Spleen (tissue), 11 donors: Measurements from ENCODE around the gene BTBD16. TPM values are rescaled to one million over a fixed set of nuclear protein-coding genes. Genes with fewer than 3 reads are reported as not detected.

Experiments
- DNase-seq: peaks from one replicate; pipeline ENCODE4 v3.0.0-alpha.2; 2020
- H3K27ac ChIP-seq, 8 donors: fragments of 200-600 bp; sonication (generic) in 7 of 8; 1 replicate in 4 of 8; 2 replicates in 4 of 8; pipeline versions ENCODE4 v1.5.0 to v1.8.0; 2016 to 2021; ENCODE audit warnings: inconsistent platforms in 4 of 8, mild to moderate bottlenecking in 4 of 8, moderate library complexity in 1 of 8
- H3K27me3 ChIP-seq, 7 donors: fragments of 200-600 bp; sonication (generic) in 6 of 7; replicated peaks in 1 of 7; 1 replicate in 4 of 7; 2 replicates in 3 of 7; pipeline versions ENCODE4 v1.5.0 to v1.8.0; 2016 to 2021; ENCODE audit warnings: inconsistent platforms in 3 of 7, mild to moderate bottlenecking in 1 of 7
- H3K36me3 ChIP-seq, 6 donors: fragments of 200-600 bp; sonication (generic) in 5 of 6; 1 replicate in 4 of 6; 2 replicates in 2 of 6; pipeline versions ENCODE4 v1.5.0 to v1.8.0; 2016 to 2021; ENCODE audit warnings: inconsistent platforms in 2 of 6
- H3K4me1 ChIP-seq, 6 donors: fragments of 200-600 bp; sonication (generic) in 5 of 6; 1 replicate in 3 of 6; 2 replicates in 3 of 6; pipeline versions ENCODE4 v1.5.0 to v1.8.0; 2016 to 2021; ENCODE audit warnings: inconsistent platforms in 3 of 6
- H3K4me3 ChIP-seq, 8 donors: fragments of 200-600 bp; sonication (generic) in 7 of 8; 1 replicate in 4 of 8; 2 replicates in 4 of 8; pipeline versions ENCODE4 v1.5.0 to v1.8.0; 2016 to 2021; ENCODE audit warnings: inconsistent platforms in 4 of 8, mild to moderate bottlenecking in 4 of 8, moderate library complexity in 2 of 8
- H3K9me3 ChIP-seq, 8 donors: fragments of 200-600 bp; sonication (generic) in 7 of 8; 1 replicate in 4 of 8; 2 replicates in 4 of 8; pipeline versions ENCODE4 v1.5.0 to v1.8.0; 2016 to 2021; ENCODE audit warnings: inconsistent platforms in 4 of 8
- POLR2A ChIP-seq, 3 donors: fragments of 450-650 bp; IDR thresholded peaks; one replicate each; pipeline ENCODE4 v1.5.1; 2017; ENCODE audit warnings: antibody characterized with exemption in 3 of 3, mild to moderate bottlenecking in 1 of 3
- POLR2AphosphoS5 ChIP-seq, 3 donors: sonication (generic); formaldehyde crosslinking; IDR thresholded peaks; one replicate each; pipeline ENCODE4 v1.5.1; 2017; ENCODE audit warnings: antibody characterized with exemption in 3 of 3
- WGBS, 5 donors: extraction: QIAGEN DNeasy Blood & Tissue Kit in 3 of 5; methylation state at CpG; one replicate each; pipeline versions ENCODE4 v1.1.5 to v1.1.7; 2013 to 2018; 5-methylcytosine and 5-hydroxymethylcytosine counted together
- intact Hi-C: fragments of 100-400 bp; cut with DNase I; formaldehyde crosslinking; loops from one replicate; pipeline ENCODE4 v1.15.0; 2023; ENCODE audit warnings: low total_unique reads
- polyA plus RNA-seq, 3 donors: library from polyadenylated mRNA; stranded (reverse); fragments of 200-250 nt; gene quantifications; one replicate each; pipeline ENCODE4 v1.2.1, GENCODE V29; 2013
- total RNA-seq, 7 donors: library from RNA; depleted of rRNA in 3 of 7; stranded (reverse); fragments of >200 nt in 3 of 7; fragmentation: NEBNext Ultra II Directional in 4 of 7; extraction: Animal tissue kit (Norgen Biotek cat#: 25700) in 4 of 7; gene quantifications; one replicate each; pipeline versions ENCODE4 v1.1.0 to v1.2.1, GENCODE V29; 2016 to 2021
- TF ChIP-seq, protein P1 (sequence below), 11 experiments: fragments of 200-600 bp in 7 of 11; fragments of 450-650 bp in 4 of 11; sonication (generic) in 4 of 11; IDR thresholded peaks in 8 of 11; conservative IDR thresholded peaks in 3 of 11; 1 replicate in 7 of 11; 2 replicates in 4 of 11; pipeline versions ENCODE4 v1.4.0 to v1.8.0; 2016 to 2021; ENCODE audit warnings: antibody characterized with exemption in 11 of 11, inconsistent platforms in 4 of 11, mild to moderate bottlenecking in 1 of 11
- donor health status: healthy with polysubstance abuse.
- donor health status: DM: no; HTN: no; CAD: no; lungs with moderate emphysema.
- donor health status: DM: no; HTN: no; CAD: no.
- donor health status: Bipolar disorder and iron deficiency.
- donor health status: healthy.
- donor health status: DM: no; HTN: no; CAD: no.
- donor health status: DM: yes; HTN: yes; CAD: no.

Gene BTBD16
- total and polyA plus RNA-seq, 10 donors: 0.04 to 0.10 TPM; not detected in 8

DNA sequence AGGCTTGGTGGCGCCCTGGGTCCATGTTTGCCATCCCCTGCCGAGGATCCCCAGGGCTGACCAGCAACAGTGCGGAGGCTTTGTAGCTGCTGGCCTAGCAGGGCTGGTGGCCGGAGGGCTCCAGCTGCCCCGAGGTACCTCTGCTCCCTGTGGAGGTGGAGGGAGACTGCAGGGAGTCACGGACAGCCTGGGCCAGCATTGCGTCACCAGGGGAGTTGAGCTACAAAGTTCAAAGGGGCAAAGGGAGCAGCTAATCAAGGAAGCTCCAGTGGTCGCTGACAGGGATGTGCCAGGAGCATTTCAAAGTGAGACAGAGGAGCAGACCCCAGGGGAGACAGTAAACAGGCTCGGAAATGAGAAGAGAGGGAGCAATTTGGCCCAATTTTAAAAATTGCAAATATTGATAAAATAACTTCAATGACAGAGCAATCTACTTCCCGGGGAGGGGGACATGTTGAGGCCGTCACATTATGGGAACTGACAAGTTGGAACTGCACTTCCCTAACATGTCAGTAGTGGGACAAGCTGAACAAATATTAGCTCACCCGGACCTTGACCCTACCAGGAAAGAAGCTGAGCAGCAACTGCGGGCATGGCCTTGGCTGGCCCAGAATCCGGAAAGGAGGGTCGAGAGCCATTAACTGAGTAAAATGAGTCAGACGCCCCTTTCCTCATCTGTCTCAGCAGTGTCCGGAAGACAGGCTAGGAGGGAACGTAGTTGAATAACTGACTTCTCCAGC is 39.4 kb downstream of the BTBD16 start:
- TF ChIP-seq POLR2A (IDR thresholded peaks at IDR 0.05): no peak
- TF ChIP-seq, protein P1, sequence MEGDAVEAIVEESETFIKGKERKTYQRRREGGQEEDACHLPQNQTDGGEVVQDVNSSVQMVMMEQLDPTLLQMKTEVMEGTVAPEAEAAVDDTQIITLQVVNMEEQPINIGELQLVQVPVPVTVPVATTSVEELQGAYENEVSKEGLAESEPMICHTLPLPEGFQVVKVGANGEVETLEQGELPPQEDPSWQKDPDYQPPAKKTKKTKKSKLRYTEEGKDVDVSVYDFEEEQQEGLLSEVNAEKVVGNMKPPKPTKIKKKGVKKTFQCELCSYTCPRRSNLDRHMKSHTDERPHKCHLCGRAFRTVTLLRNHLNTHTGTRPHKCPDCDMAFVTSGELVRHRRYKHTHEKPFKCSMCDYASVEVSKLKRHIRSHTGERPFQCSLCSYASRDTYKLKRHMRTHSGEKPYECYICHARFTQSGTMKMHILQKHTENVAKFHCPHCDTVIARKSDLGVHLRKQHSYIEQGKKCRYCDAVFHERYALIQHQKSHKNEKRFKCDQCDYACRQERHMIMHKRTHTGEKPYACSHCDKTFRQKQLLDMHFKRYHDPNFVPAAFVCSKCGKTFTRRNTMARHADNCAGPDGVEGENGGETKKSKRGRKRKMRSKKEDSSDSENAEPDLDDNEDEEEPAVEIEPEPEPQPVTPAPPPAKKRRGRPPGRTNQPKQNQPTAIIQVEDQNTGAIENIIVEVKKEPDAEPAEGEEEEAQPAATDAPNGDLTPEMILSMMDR (IDR thresholded peaks at IDR 0.05 in 8 of 11, conservative IDR thresholded peaks at IDR 0.05 in 3 of 11): peak in 1 of 11 experiments; percentile 27
- peak in 1 of 3 donors; percentile 36 for TF ChIP-seq POLR2AphosphoS5 (IDR thresholded peaks at IDR 0.05)
- Histone ChIP-seq H3K36me3 (no peaks in the 10 kb centered on the region), H3K27me3 (peaks cover 0 to 8% (median 0%) of the 10 kb centered on the region in 7 donors), H3K4me3 (no peak overlapping the region), H3K9me3 (peaks cover 0 to 6% (median 2%) of the 10 kb centered on the region in 8 donors), H3K4me1 (peaks cover 0 to 32% (median 9%) of the 10 kb centered on the region in 6 donors), H3K27ac (peak overlapping the region in 1 of 8 donors; percentile 24)
- no peak for DNase-seq
- intact Hi-C loops: no loop called here
- 41 to 52% (median 49%) methylated on average over 17 to 18 of the region's 18 CpGs for WGBS, 5 donors

DNA sequence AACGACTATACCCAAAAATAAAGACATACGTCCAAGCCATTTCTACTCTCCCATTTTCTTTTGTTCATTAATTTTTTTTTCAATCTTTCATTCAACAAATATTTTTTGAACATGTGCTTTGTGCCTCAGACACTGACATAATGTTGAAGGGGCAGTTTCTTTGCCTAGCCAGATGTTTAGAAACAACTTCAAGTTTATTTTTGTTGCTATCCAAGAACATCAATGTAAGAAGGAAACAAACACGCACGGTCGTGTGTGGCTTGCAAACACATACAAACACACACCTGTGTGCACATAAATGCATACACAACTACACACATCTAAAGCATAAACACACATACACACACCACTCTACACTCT is 39.9 kb downstream of the BTBD16 start:
- H3K9me3 ChIP-seq: peaks cover 0 to under 1% (median 0%) of the 10 kb centered on the region in 8 donors
- peaks cover 0 to 32% (median 9%) of the 10 kb centered on the region in 6 donors for H3K4me1 ChIP-seq
- no peak for DNase-seq
- peaks cover 0 to 11% (median 0%) of the 10 kb centered on the region in 7 donors for H3K27me3 ChIP-seq
- 55 to 67% (median 61%) methylated on average over 5 of the region's 5 CpGs for WGBS, 5 donors
- no peak overlapping the region for H3K4me3 ChIP-seq
- TF ChIP-seq POLR2A (IDR thresholded peaks at IDR 0.05): no peak
- TF ChIP-seq, protein P1 (IDR thresholded peaks at IDR 0.05 in 8 of 11, conservative IDR thresholded peaks at IDR 0.05 in 3 of 11): no peak
- TF ChIP-seq POLR2AphosphoS5 (IDR thresholded peaks at IDR 0.05): no peak
- no peak overlapping the region for H3K27ac ChIP-seq
- intact Hi-C loops: no loop called here
- no peaks in the 10 kb centered on the region for H3K36me3 ChIP-seq

DNA sequence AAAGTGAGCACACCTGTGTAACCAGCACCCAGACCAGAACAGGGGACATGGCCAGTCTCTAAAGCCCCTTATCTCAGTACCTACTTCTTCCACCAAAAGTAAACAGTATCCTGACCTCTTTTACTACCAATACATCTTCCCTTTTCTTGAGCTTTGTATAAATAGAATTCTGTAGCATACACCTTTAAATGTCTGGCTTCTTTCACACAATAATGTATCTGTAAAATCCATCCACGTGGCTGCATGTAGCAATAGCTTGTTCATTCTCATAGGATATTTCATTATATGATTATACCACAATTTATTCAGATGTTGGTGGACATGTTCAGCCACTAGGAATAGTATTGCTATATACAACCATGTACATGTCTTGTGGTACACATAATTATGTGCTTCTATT is 40.6 kb downstream of the BTBD16 start:
- peaks cover 0 to 32% (median 9%) of the 10 kb centered on the region in 6 donors for H3K4me1 ChIP-seq
- intact Hi-C loops: no loop called here
- H3K27me3 ChIP-seq: peaks cover 0 to 17% (median 0%) of the 10 kb centered on the region in 7 donors
- WGBS, 5 donors: 46 to 70% (median 62%) methylated on average over 1 of the region's 1 CpG
- no peaks in the 10 kb centered on the region for H3K36me3 ChIP-seq
- TF ChIP-seq POLR2AphosphoS5 (IDR thresholded peaks at IDR 0.05) (no peak), POLR2A (IDR thresholded peaks at IDR 0.05) (no peak)
- TF ChIP-seq, protein P1 (IDR thresholded peaks at IDR 0.05 in 8 of 11, conservative IDR thresholded peaks at IDR 0.05 in 3 of 11): no peak
- no peak for DNase-seq
- H3K9me3 ChIP-seq: no peaks in the 10 kb centered on the region
- no peak overlapping the region for H3K4me3 ChIP-seq
- H3K27ac ChIP-seq: no peak overlapping the region

DNA sequence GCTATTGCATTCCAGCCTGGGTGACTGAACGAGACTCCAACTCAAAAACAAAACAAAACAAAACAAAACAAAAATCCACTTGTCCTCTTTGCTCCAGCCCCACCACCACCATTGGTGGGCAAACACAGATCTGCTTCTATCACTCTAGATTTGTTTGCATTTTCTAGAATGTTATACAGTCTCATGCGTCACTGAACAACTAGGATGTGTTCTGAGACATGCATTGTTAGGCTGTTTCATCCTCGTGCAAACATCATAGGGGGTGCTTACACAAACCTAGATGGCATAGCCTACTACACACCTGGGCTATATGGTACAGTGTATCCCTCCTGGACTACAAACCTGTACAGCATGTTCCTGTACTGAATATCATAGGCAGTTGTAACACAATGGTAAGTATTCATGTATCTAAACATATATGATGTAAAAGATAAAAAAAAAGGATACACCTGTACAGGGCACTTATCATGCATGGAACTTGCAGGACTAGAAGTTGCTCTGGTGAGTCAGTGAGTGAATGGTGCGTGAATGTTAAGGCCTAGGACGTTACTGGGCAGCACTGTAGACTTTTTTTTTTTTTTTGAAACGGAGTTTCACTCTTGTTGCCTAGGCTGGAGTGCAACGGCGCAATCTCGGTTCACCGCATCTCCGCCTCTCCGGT is 45.3 kb downstream of the BTBD16 start:
- no peak for DNase-seq
- Histone ChIP-seq H3K27me3 (peaks cover 0 to 11% (median 0%) of the 10 kb centered on the region in 7 donors), H3K36me3 (no peaks in the 10 kb centered on the region), H3K27ac (no peak overlapping the region), H3K9me3 (peaks cover 0 to 23% (median 5%) of the 10 kb centered on the region in 8 donors), H3K4me1 (peaks cover 0 to under 1% (median 0%) of the 10 kb centered on the region in 6 donors), H3K4me3 (no peak overlapping the region)
- 83 to 96% (median 91%) methylated on average over 12 of the region's 12 CpGs for WGBS, 5 donors
- intact Hi-C loops: no loop called here
- TF ChIP-seq, protein P1 (IDR thresholded peaks at IDR 0.05 in 8 of 11, conservative IDR thresholded peaks at IDR 0.05 in 3 of 11): no peak
- TF ChIP-seq POLR2A (IDR thresholded peaks at IDR 0.05): no peak
- TF ChIP-seq POLR2AphosphoS5 (IDR thresholded peaks at IDR 0.05): no peak
